HCT116 (cell line): ENCODE data around the gene PANK4. TPM values are rescaled to one million over a fixed set of nuclear protein-coding genes. Genes with fewer than 3 reads are reported as not detected.

Experiments
- ATAC-seq: fragments of 200-7000 bp; cut with Tn5 transposase; 2 replicates; pipeline ENCODE4 v1.9.1; 2020; ENCODE audit warnings: mild to moderate bottlenecking, moderate library complexity
- BruUV-seq: library from RNA; stranded (reverse); fragments of 400-500 nt; replicated peaks from 2 replicates; lab custom pipeline; 2021; lab: Mats Ljungman, UMichigan
- CTCF ChIA-PET: fragments of 300-600 bp; sonication (Branson Sonifier 250); formaldehyde crosslinking; loops from one replicate; lab custom pipeline; 2021; ENCODE audit warnings: antibody characterized with exemption; lab: Charles Lee
- POLR2A ChIA-PET: fragments of 300-600, 350-600 bp; sonication (Branson Sonifier 250); formaldehyde crosslinking; loops from one replicate; lab custom pipeline; 2021; ENCODE audit warnings: antibody characterized with exemption; lab: Charles Lee
- RAD21 ChIA-PET, 2 experiments: fragments of 300-600 bp; sonication (Branson Sonifier 250); formaldehyde crosslinking; loops; one replicate each; lab custom pipeline; 2023; ENCODE audit warnings: low total read pairs in 2 of 2; ENCODE audit not compliant: uncharacterized antibody in 2 of 2, unreplicated experiment in 2 of 2, low non-redundant PET in 1 of 2; lab: Charles Lee
- DNase-seq: peaks from one replicate; pipeline ENCODE4 v3.0.0-alpha.2; 2010; ENCODE audit warnings: low read depth, low spot score
- H2AFZ ChIP-seq: fragments of 200-600 bp; shearing (Covaris generic), sonication (generic); 2 replicates; pipeline ENCODE4 v1.6.1; 2017; ENCODE audit warnings: low read depth, mixed run types, mixed read lengths, antibody characterized with exemption, low read length; ENCODE audit not compliant: poor library complexity, severe bottlenecking
- H3K27ac ChIP-seq: 2 replicates; pipeline ENCODE4 v1.5.1; 2012; ENCODE audit warnings: low read depth, low read length
- H3K27me3 ChIP-seq: fragments of 200-600 bp; sonication (generic); 2 replicates; pipeline ENCODE4 v1.6.1; 2016; ENCODE audit warnings: mixed run types, low read length, mixed read lengths; ENCODE audit not compliant: insufficient read depth
- H3K36me3 ChIP-seq, 2 experiments: fragments of 200-500 bp in 1 of 2; fragments of 200-600 bp in 1 of 2; sonication (Bioruptor generic) in 1 of 2; sonication (generic) in 1 of 2; 2 replicates each; pipeline versions ENCODE4 v1.5.1 to v1.6.1; 2014 to 2016; ENCODE audit warnings: low read length in 2 of 2, inconsistent platforms in 1 of 2, mixed read lengths in 1 of 2, mixed run types in 1 of 2; ENCODE audit not compliant: insufficient read depth in 2 of 2, control insufficient read depth in 1 of 2
- H3K4me1 ChIP-seq, 2 experiments: fragments of 200-600 bp in 1 of 2; sonication (generic) in 1 of 2; 2 replicates each; pipeline versions ENCODE4 v1.5.1 to v1.6.1; 2012 to 2017; ENCODE audit warnings: low read length in 2 of 2, inconsistent platforms in 1 of 2, mild to moderate bottlenecking in 1 of 2, mixed read lengths in 1 of 2, mixed run types in 1 of 2, moderate library complexity in 1 of 2; ENCODE audit not compliant: insufficient read depth in 2 of 2, control insufficient read depth in 1 of 2
- H3K4me2 ChIP-seq: fragments of 200-600 bp; sonication (generic); 2 replicates; pipeline ENCODE4 v1.6.1; 2017; ENCODE audit warnings: mixed run types, low read length, mixed read lengths
- H3K4me3 ChIP-seq, 2 experiments: fragments of 200-600 bp in 1 of 2; sonication (generic) in 1 of 2; replicated peaks in 1 of 2; 2 replicates each; pipeline ENCODE4 v1.5.1; 2011 to 2016; ENCODE audit warnings: low read length in 2 of 2, control low read depth in 1 of 2, low read depth in 1 of 2, mild to moderate bottlenecking in 1 of 2, mixed read lengths in 1 of 2, mixed run types in 1 of 2
- H3K79me2 ChIP-seq: fragments of 200-600 bp; sonication (generic); 2 replicates; pipeline ENCODE4 v1.6.1; 2017; ENCODE audit warnings: mild to moderate bottlenecking, mixed run types, low read length, moderate library complexity, mixed read lengths; ENCODE audit not compliant: insufficient read depth
- H3K9ac ChIP-seq: fragments of 200-600 bp; sonication (generic); 2 replicates; pipeline ENCODE4 v1.6.1; 2016; ENCODE audit warnings: low read length, mixed read lengths
- H3K9me2 ChIP-seq: fragments of 200-600 bp; sonication (generic), shearing (Covaris generic); 2 replicates; pipeline ENCODE4 v1.6.1; 2017; ENCODE audit warnings: mixed run types, mild to moderate bottlenecking, moderate library complexity; ENCODE audit not compliant: insufficient read depth
- H3K9me3 ChIP-seq, 2 experiments: fragments of 200-500 bp in 1 of 2; fragments of 200-600 bp in 1 of 2; sonication (Bioruptor generic) in 1 of 2; sonication (generic) in 1 of 2; 2 replicates each; pipeline ENCODE4 v1.6.1; 2014 to 2017; ENCODE audit warnings: low read length in 2 of 2, mixed read lengths in 2 of 2, inconsistent platforms in 1 of 2, low read depth in 1 of 2, mild to moderate bottlenecking in 1 of 2, mixed run types in 1 of 2, moderate library complexity in 1 of 2; ENCODE audit not compliant: control insufficient read depth in 1 of 2, insufficient read depth in 1 of 2
- H4K20me1 ChIP-seq: fragments of 200-600 bp; sonication (generic), shearing (Covaris generic); 2 replicates; pipeline ENCODE4 v1.6.1; 2017; ENCODE audit warnings: mixed run types, mild to moderate bottlenecking, moderate library complexity; ENCODE audit not compliant: insufficient read depth
- ATF3 ChIP-seq: IDR thresholded peaks from 2 replicates; pipeline ENCODE4 v1.6.1; 2012
- CEBPB ChIP-seq: IDR thresholded peaks from 2 replicates; pipeline ENCODE4 v1.6.1; 2012; ENCODE audit warnings: low read depth
- CTCF ChIP-seq, 3 experiments: fragments of 200-600 bp in 1 of 3; sonication (generic) in 1 of 3; IDR thresholded peaks in 2 of 3; conservative IDR thresholded peaks in 1 of 3; 2 replicates each; pipeline ENCODE4 v1.5.1; 2012 to 2017; ENCODE audit warnings: low read depth in 2 of 3, low read length in 2 of 3, antibody characterized with exemption in 1 of 3, borderline replicate concordance in 1 of 3, control low read depth in 1 of 3, mild to moderate bottlenecking in 1 of 3, mixed read lengths in 1 of 3, mixed run types in 1 of 3, moderate library complexity in 1 of 3; ENCODE audit not compliant: insufficient read depth in 1 of 3
- EGR1 ChIP-seq: IDR thresholded peaks from 2 replicates; pipeline ENCODE4 v1.6.1; 2012; ENCODE audit warnings: low read depth
- EZH2phosphoT487 ChIP-seq: fragments of 200-600 bp; IDR thresholded peaks from 2 replicates; pipeline ENCODE4 v1.6.1; 2018; ENCODE audit warnings: antibody characterized with exemption, borderline replicate concordance
- FOSL1 ChIP-seq: IDR thresholded peaks from 2 replicates; pipeline ENCODE4 v1.6.1; 2012; ENCODE audit warnings: low read depth
- MAX ChIP-seq: IDR thresholded peaks from 2 replicates; pipeline ENCODE4 v1.6.1; 2012
- POLR2AphosphoS5 ChIP-seq: IDR thresholded peaks from 2 replicates; pipeline ENCODE4 v1.6.1; 2011; ENCODE audit warnings: mild to moderate bottlenecking, low read depth, low read length, moderate library complexity
- RAD21 ChIP-seq: IDR thresholded peaks from 2 replicates; pipeline ENCODE4 v1.6.1; 2012; ENCODE audit warnings: low read depth, mild to moderate bottlenecking
- SP1 ChIP-seq: IDR thresholded peaks from 2 replicates; pipeline ENCODE4 v1.6.1; 2012; ENCODE audit warnings: low read depth
- SRF ChIP-seq: IDR thresholded peaks from 2 replicates; pipeline ENCODE4 v1.6.1; 2012; ENCODE audit warnings: low read depth
- TCF7L2 ChIP-seq: IDR thresholded peaks from 2 replicates; pipeline ENCODE4 v1.7.0; 2011; ENCODE audit warnings: borderline replicate concordance, inconsistent platforms; ENCODE audit not compliant: insufficient read depth, insufficient read length; ENCODE audit errors: extremely low read depth
- YY1 ChIP-seq: IDR thresholded peaks from 2 replicates; pipeline ENCODE4 v1.6.1; 2011; ENCODE audit warnings: low read length, low read depth, moderate library complexity, mild to moderate bottlenecking; ENCODE audit not compliant: insufficient replicate concordance; ENCODE audit errors: extremely low read depth
- ZBTB33 ChIP-seq: IDR thresholded peaks from 2 replicates; pipeline ENCODE4 v1.6.1; 2011; ENCODE audit warnings: mild to moderate bottlenecking, low read length, moderate library complexity; ENCODE audit not compliant: insufficient replicate concordance; ENCODE audit errors: extremely low read depth
- ZNF274 ChIP-seq: fragments of 200-500 bp; sonication (Bioruptor generic); IDR thresholded peaks from 2 replicates; pipeline ENCODE4 v1.6.1; 2014; ENCODE audit warnings: mild to moderate bottlenecking, low read depth, low read length, inconsistent platforms
- intact Hi-C: fragments of 100-400 bp; cut with micrococcal nuclease; formaldehyde crosslinking; loops from 2 replicates; pipeline ENCODE4 v1.10.0; 2022
- total RNA-seq: library from RNA; stranded (reverse); gene quantifications from one replicate; pipeline ENCODE4 v1.2.1, GENCODE V29; 2021; ENCODE audit not compliant: unreplicated experiment

PANK4 gene
- total RNA-seq, 1 experiment from 2014 or later = 38.5 TPM

DNA sequence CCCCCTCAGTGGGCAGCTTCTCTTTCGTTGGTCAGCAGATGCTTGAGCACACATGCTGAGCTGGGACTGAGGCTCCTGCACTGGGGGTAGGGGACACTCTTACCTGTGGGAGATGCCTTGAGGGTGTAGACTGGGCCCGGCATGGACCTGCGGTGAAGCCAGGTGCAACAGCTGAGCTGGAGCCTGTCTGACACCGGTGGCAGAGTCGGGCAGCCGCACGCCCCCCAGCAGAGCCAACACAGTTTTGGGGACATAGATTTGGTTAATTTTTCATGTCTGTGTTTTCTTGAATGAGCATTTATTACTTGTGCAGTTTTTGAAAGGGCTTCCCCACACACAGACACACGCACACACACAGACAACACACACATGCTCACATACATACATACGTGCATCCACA, 9.6 kb upstream of the PANK4 start:
- Histone ChIP-seq H3K9me2 (no peaks in the 10 kb centered on the region), H3K9me3 (no peaks in the 10 kb centered on the region), H3K27me3 (no peaks in the 10 kb centered on the region), H3K36me3 (no peaks in the 10 kb centered on the region), H3K27ac (no peak overlapping the region), H3K9ac (no peak overlapping the region), H3K4me1 (peaks cover 12 to 31% of the 10 kb centered on the region in 2 experiments; a peak in 3 of 4 replicates), H3K79me2 (no peaks in the 10 kb centered on the region), H3K4me3 (no peak overlapping the region), H3K4me2 (no peak overlapping the region), H2AFZ (no peak overlapping the region), H4K20me1 (no peaks in the 10 kb centered on the region)
- no TSS peak for BruUV-seq
- DNase-seq (no peak), ATAC-seq (no peak)
- RAD21 ChIA-PET = no interaction called here
- POLR2A ChIA-PET = interaction anchor here (1.6 to 1.7 kb wide), 2 partner anchors 10 kb away, joined by 4 to 6 read pairs; partner anchors contain the start of gene PANK4
- TF ChIP-seq RAD21 (no peak), FOSL1 (no peak), EZH2phosphoT487 (no peak), CTCF (IDR thresholded peaks at IDR 0.05 in 2 of 3, conservative IDR thresholded peaks at IDR 0.05 in 1 of 3; ENCODE audit: borderline replicate concordance in 1 of 3, insufficient read depth in 1 of 3, low read depth in 2 of 3, low read length in 2 of 3) (no peak), ZNF274 (no peak), MAX (no peak), POLR2AphosphoS5 (no peak), TCF7L2 (no peak), YY1 (no peak), CEBPB (no peak), EGR1 (no peak), ATF3 (no peak), ZBTB33 (no peak), SRF (no peak), SP1 (no peak)
- CTCF ChIA-PET = no interaction called here
- intact Hi-C loops = no loop called here
